A673 (cell line): Measurements from ENCODE around the gene CDC42EP2. TPM values are rescaled to one million over a fixed set of nuclear protein-coding genes. Genes with fewer than 3 reads are reported as not detected.

Experiments used
- BruUV-seq: library from RNA; stranded (reverse); fragments of 400-500 nt; replicated peaks from 2 replicates; lab custom pipeline; 2021; lab: Mats Ljungman, UMichigan
- CTCF ChIA-PET: fragments of 300-600 bp; sonication (Branson Sonifier 250); formaldehyde crosslinking; loops from one replicate; lab custom pipeline; 2022; ENCODE audit warnings: antibody characterized with exemption; lab: Charles Lee
- POLR2A ChIA-PET: fragments of 300-600 bp; sonication (Branson Sonifier 250); formaldehyde crosslinking; loops from one replicate; lab custom pipeline; 2022; ENCODE audit warnings: antibody characterized with exemption; ENCODE audit not compliant: low non-redundant PET; lab: Charles Lee
- DNase-seq: peaks from one replicate; pipeline ENCODE4 v3.0.0-alpha.2; 2015; ENCODE audit warnings: low spot score
- H3K27ac ChIP-seq: fragments of 200-600 bp; sonication (generic); 2 replicates; pipeline ENCODE4 v1.5.1; 2016; ENCODE audit warnings: mixed run types, low read depth, mild to moderate bottlenecking, mixed read lengths, antibody characterized with exemption, low read length; ENCODE audit not compliant: poor library complexity, severe bottlenecking
- H3K27me3 ChIP-seq: fragments of 200-600 bp; sonication (generic); replicated peaks from 2 replicates; pipeline ENCODE4 v1.6.1; 2017; ENCODE audit warnings: mixed run types, low read depth, mild to moderate bottlenecking, mixed read lengths, antibody characterized with exemption, low read length; ENCODE audit not compliant: insufficient read depth, poor library complexity
- H3K36me3 ChIP-seq: fragments of 200-600 bp; sonication (generic); 2 replicates; pipeline ENCODE4 v1.6.1; 2016; ENCODE audit warnings: mixed run types, mild to moderate bottlenecking, mixed read lengths, antibody characterized with exemption, low read length; ENCODE audit not compliant: insufficient read depth, poor library complexity, severe bottlenecking
- H3K4me1 ChIP-seq: fragments of 200-600 bp; sonication (generic); 2 replicates; pipeline ENCODE4 v1.6.1; 2017; ENCODE audit warnings: mixed run types, mild to moderate bottlenecking, mixed read lengths, antibody characterized with exemption, low read length; ENCODE audit not compliant: insufficient read depth, poor library complexity, severe bottlenecking
- H3K4me3 ChIP-seq: fragments of 200-600 bp; sonication (generic); 2 replicates; pipeline ENCODE4 v1.5.1; 2016; ENCODE audit warnings: low read depth, mixed run types, mild to moderate bottlenecking, mixed read lengths, low read length; ENCODE audit not compliant: poor library complexity, severe bottlenecking
- H3K9me3 ChIP-seq: fragments of 200-600 bp; sonication (generic); 2 replicates; pipeline ENCODE4 v1.6.1; 2016; ENCODE audit warnings: mixed run types, low read depth, mild to moderate bottlenecking, mixed read lengths, antibody characterized with exemption, low read length; ENCODE audit not compliant: poor library complexity, severe bottlenecking
- CTCF ChIP-seq: fragments of 300-800, 200-600 bp; sonication (generic); conservative IDR thresholded peaks from 2 replicates; pipeline ENCODE4 v1.5.1; 2017; ENCODE audit warnings: low read depth, mild to moderate bottlenecking, antibody characterized with exemption, low read length, moderate library complexity, mixed read lengths
- EZH2 ChIP-seq: fragments of 200-600 bp; sonication (generic); IDR thresholded peaks from 2 replicates; pipeline ENCODE4 v1.6.1; 2017; ENCODE audit warnings: borderline replicate concordance, low read depth, mild to moderate bottlenecking, mixed read lengths, antibody characterized with exemption, low read length; ENCODE audit not compliant: poor library complexity, severe bottlenecking
- intact Hi-C: fragments of 100-400 bp; cut with micrococcal nuclease; formaldehyde crosslinking; loops from one replicate; pipeline ENCODE4 v1.10.0; 2022; ENCODE audit not compliant: unreplicated experiment
- total RNA-seq: library from RNA; stranded (reverse); gene quantifications from 2 replicates; pipeline ENCODE4 v1.2.3, GENCODE V29; 2021

CDC42EP2 gene
- total RNA-seq, 1 experiment from 2014 or later = 4.8 TPM

GRCh38 chr11:65357856-65358356, 43.2 kb downstream of the CDC42EP2 start:
- TF ChIP-seq CTCF (no peak), EZH2 (no peak)
- no TSS peak for BruUV-seq
- H3K27me3 ChIP-seq = no peaks in the 10 kb centered on the region
- ChIA-PET POLR2A (no interaction called here), CTCF (no interaction called here)
- no peak overlapping the region for H3K27ac ChIP-seq
- no peak overlapping the region for H3K4me3 ChIP-seq
- DNase-seq = no peak
- intact Hi-C loops = no loop called here
- no peaks in the 10 kb centered on the region for H3K4me1 ChIP-seq
- peaks cover 4% of the 10 kb centered on the region for H3K36me3 ChIP-seq
- no peaks in the 10 kb centered on the region for H3K9me3 ChIP-seq

GRCh38 chr11:65362320-65362931, 47.8 kb downstream of the CDC42EP2 start:
- Histone ChIP-seq H3K36me3 (no peaks in the 10 kb centered on the region), H3K4me3 (no peak overlapping the region), H3K4me1 (no peaks in the 10 kb centered on the region), H3K9me3 (no peaks in the 10 kb centered on the region), H3K27me3 (no peaks in the 10 kb centered on the region), H3K27ac (no peak overlapping the region)
- ChIA-PET POLR2A (no interaction called here), CTCF (interaction anchor here (0.6 to 1.2 kb wide), 2 partner anchors 15 to 54 kb away, joined by 3 to 4 read pairs; no protein-coding TSS in a partner anchor)
- TF ChIP-seq CTCF = no peak
- no peak for TF ChIP-seq EZH2
- BruUV-seq = no TSS peak
- intact Hi-C loops = no loop called here
- DNase-seq = no peak

- BruUV-seq = no TSS peak
- Histone ChIP-seq H3K4me3 (no peak overlapping the region), H3K27me3 (no peaks in the 10 kb centered on the region), H3K4me1 (no peaks in the 10 kb centered on the region), H3K9me3 (no peaks in the 10 kb centered on the region), H3K36me3 (no peaks in the 10 kb centered on the region), H3K27ac (no peak overlapping the region)
- TF ChIP-seq EZH2 (no peak), CTCF (no peak)
- intact Hi-C loops = no loop called here
- CTCF ChIA-PET = interaction anchor here (0.6 kb wide), 1 partner anchor 15 kb away, joined by 4 read pairs; no protein-coding TSS in a partner anchor
- POLR2A ChIA-PET = no interaction called here
- DNase-seq = no peak
These were observed 48.3 kb downstream of the CDC42EP2 start for GRCh38 chr11:65362966-65363365.
